H7 (cell line): ENCODE results near the gene DCLRE1B. TPM values are rescaled to one million over a fixed set of nuclear protein-coding genes. Genes with fewer than 3 reads are reported as not detected.
"Not testable (repeated sequence)": the region's sequence is repeated elsewhere in the genome, so short reads cannot be mapped to it uniquely, and the experiment has no call there.

Experiments
- DNase-seq: peaks from one replicate; pipeline ENCODE4 v3.0.0; 2012
- H3K27me3 ChIP-seq: 2 replicates; pipeline ENCODE4 v1.6.0; 2011; ENCODE audit warnings: mild to moderate bottlenecking, low read length; ENCODE audit not compliant: control insufficient read depth, insufficient read depth
- H3K36me3 ChIP-seq: replicated peaks from 2 replicates; pipeline ENCODE4 v1.5.1; 2011; ENCODE audit warnings: low read length; ENCODE audit not compliant: control insufficient read depth, insufficient read depth
- H3K4me3 ChIP-seq: 2 replicates; pipeline ENCODE4 v1.5.1; 2011; ENCODE audit warnings: low read depth, mild to moderate bottlenecking, control low read depth, low read length, moderate library complexity; ENCODE audit not compliant: insufficient read depth
- total RNA-seq: library from RNA; depleted of rRNA; stranded (reverse); fragments of >200 nt; shearing (Covaris generic); gene quantifications from 2 replicates; pipeline ENCODE4 v1.2.3, GENCODE V29; 2014

The DCLRE1B gene
- total RNA-seq, 1 experiment from 2014 or later = 16.6 TPM

- Histone ChIP-seq H3K36me3 (peaks cover 10% of the 10 kb centered on the region), H3K27me3 (no peaks in the 10 kb centered on the region), H3K4me3 (no peak overlapping the region)
- no peak for DNase-seq
Observed at GRCh38 chr1:113942527-113942926, 37.4 kb downstream of the DCLRE1B start.

DNA sequence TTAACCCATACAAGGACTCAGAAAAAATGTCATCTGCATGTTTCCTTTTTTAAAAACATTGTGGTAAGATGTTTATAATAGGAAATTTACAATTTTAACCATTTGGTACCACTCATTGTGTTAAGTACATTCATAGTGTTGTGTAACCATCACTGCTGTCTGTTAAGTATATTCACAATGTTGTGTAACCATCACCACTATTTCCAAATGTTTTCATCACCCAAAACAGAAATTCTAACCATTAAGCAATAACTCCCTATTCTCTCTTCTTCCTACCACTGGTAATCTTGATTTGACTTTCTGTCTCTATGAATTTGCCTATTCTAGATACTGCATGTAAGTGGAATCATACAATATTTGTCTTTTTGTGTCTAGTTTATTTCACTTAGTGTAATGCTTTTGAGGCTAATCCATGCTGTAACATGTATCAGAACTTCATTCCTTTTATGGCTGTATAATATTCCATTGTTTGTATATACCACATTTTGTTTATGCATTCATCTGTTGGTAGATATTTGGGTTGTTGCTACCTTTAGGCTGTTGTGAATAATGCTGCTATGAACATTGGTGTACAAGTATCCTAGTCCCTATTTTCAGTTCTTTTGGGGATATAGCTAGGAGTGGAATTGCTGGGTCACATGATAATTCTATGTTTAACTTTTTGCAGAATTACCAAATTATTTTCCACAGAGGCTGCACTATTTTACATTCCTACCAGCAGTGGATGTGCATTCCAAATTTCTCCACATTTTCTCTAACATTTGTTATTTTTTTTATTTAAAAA is 38.1 kb downstream of the DCLRE1B start:
- Histone ChIP-seq H3K36me3 (peaks cover 10% of the 10 kb centered on the region), H3K27me3 (no peaks in the 10 kb centered on the region), H3K4me3 (no peak overlapping the region)
- DNase-seq = no peak

- Histone ChIP-seq H3K36me3 (peaks cover 9% of the 10 kb centered on the region), H3K4me3 (no peak overlapping the region), H3K27me3 (no peaks in the 10 kb centered on the region)
- no peak for DNase-seq
Observed at GRCh38 chr1:113945329-113945728, 40.2 kb downstream of the DCLRE1B start.

DNA sequence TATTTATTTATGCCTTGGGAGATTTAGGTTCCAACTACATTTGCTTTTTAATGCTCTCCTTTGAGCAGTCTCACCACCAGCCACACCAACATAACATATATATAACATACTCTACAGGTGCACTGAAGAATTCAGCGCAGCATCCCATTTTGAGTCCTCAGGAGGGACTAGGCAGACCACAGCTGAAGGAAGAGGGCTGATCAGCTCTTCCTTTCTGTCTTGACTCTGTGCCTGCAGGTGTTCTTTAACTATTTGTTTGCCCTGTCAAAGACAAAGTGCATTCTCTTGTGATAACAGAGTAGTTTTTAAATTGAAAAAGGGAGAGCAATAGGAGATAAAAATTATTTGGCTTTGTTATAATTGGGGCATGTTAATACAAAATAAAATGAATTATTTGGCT is 41.0 kb downstream of the DCLRE1B start:
- DNase-seq = no peak
- H3K27me3 ChIP-seq = no peaks in the 10 kb centered on the region
- H3K36me3 ChIP-seq = peaks cover under 1% of the 10 kb centered on the region
- H3K4me3 ChIP-seq = no peak overlapping the region

DNA sequence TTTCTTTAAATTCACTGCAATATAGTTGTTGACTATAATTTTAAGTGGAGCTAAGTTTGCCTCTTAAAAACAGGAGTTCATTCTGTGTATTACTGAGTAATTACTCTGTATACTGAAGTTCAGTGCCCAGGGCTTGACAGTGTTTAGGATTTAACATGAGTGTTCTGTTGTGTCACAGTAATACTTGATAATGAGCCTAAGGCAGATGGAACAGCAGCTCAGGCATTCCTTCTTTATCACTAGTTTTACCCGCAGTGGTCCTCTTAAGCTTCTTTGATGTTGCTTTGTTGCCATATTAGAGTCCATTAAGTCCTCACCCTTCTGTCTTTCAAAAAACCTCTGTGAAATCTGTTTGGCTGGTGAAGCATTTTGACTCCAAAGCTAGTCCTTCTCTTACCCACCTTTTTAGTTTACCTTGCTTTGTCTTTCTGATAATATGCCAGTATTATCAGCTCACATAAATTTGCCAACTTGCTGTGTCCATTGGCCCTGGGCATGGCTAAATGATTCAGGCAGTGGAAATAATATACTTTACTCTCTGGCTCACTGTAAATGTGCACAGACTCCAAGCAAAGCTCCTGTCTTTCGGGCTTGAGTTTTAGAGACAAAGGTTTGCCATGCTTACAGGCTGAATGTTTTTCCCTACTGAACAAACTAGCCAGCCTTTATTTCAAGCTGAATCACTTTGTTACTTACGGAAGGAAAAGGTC is 41.7 kb downstream of the DCLRE1B start:
- no peak overlapping the region for H3K4me3 ChIP-seq
- H3K36me3 ChIP-seq = no peaks in the 10 kb centered on the region
- no peak for DNase-seq
- H3K27me3 ChIP-seq = no peaks in the 10 kb centered on the region

DNA sequence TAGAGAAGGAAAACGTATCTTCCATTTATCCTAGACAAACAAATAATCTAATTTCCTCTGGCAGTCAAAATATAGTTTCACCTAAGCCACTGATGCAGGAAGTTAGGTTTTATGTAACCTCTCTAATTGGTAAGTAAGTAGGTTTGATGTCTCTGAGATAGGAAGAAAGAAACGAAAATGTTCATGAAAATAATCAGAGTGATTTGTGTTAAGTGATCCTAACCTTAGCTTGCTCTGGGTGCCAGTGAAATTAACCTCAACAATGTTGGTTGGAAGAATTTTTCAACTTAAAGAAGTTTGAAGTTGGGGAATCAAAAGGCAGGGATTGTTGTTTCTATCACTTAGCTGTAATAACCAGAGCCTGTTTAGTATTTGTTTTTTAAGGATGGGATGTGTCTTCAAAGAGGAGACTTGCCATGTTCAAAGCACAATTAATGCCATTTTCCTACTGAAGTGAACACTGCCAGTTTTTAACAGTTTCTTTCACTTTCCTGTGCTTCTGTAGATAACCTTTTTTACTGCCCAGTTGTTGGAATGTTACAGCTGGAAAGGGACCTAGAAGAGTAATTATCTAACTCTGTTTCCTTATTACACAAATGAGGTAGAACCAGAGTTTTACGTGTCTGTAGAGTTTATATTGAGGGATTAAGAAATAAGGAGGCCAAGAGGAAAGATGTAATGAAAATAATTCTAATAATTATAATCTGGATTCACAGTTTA is 42.4 kb downstream of the DCLRE1B start:
- DNase-seq = no peak
- Histone ChIP-seq H3K36me3 (no peaks in the 10 kb centered on the region), H3K27me3 (no peaks in the 10 kb centered on the region), H3K4me3 (no peak overlapping the region)

- H3K27me3 ChIP-seq, DNase-seq, H3K4me3 ChIP-seq, H3K36me3 ChIP-seq: not testable (repeated sequence)
Observed at GRCh38 chr1:113948151-113948550, 43.0 kb downstream of the DCLRE1B start.

DNA sequence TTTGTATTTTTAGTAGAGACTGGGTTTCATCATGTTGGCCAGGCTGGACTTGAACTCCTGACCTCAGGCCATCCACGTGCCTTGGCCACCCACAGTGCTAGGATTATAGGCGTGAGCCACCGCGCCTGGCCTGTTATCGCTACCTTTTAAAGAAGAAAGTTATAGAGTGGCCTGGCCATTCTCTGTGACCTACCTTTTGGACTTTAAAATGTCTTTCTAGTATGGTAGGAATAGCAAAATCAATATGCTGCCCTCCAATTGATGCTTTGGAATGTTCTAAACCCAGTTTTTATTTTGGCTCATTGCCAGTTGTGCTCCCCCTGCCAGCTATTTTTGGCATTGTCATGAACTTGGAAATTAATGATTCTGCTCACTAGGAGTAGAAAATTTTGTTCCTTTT is 43.9 kb downstream of the DCLRE1B start:
- no peak for DNase-seq
- Histone ChIP-seq H3K27me3 (no peaks in the 10 kb centered on the region), H3K4me3 (no peak overlapping the region)

DNA sequence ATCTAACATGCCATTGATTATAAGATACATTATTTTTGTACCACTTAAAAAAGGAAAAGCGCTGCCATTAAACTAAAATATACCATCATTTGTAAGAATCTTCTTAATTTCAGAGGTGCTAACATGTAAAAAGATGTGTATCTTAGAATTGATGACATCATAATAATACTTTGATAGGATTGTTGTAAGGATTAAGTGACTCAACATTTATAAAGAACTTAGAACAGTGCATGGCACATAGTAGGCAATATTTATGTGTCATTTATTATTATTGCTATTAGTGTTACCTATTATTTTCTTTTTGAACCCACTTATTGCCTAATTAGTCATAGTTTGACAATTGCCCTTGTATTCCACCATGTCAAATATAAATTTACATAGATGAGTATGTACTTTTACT is 45.8 kb downstream of the DCLRE1B start:
- H3K36me3 ChIP-seq = no peaks in the 10 kb centered on the region; the same call in none of the 2 replicates
- DNase-seq = no peak
- no peak overlapping the region for H3K4me3 ChIP-seq
- H3K27me3 ChIP-seq = no peaks in the 10 kb centered on the region

More for the DNA sequence above, 43.9 kb downstream of the DCLRE1B start:
- H3K36me3 ChIP-seq = no peaks in the 10 kb centered on the region

GRCh38 chr1:113951719-113952118 is 46.6 kb downstream of the DCLRE1B start:
- H3K27me3 ChIP-seq = no peaks in the 10 kb centered on the region
- H3K4me3 ChIP-seq = no peak overlapping the region
- DNase-seq = no peak
- H3K36me3 ChIP-seq = no peaks in the 10 kb centered on the region; the same call in none of the 2 replicates

DNA sequence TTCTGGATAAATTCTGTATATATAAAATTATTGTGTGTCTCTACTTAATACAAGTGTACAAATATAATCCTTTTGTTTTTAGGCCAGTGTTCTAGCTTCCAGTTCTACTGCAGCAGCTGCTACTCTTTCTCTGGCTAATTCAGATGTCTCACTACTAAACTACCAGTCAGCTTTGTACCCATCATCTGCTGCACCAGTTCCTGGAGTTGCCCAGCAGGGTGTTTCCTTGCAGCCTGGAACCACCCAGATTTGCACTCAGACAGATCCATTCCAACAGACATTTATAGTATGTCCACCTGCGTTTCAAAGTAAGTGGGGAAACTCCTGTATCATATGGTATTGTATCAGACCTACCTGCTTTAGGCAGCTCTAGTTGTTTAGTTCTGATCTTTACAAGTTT is 52.9 kb downstream of the DCLRE1B start:
- DNase-seq = no peak

GRCh38 chr1:113958691-113959090 is 53.6 kb downstream of the DCLRE1B start:
- no peak for DNase-seq
- Histone ChIP-seq H3K27me3 (no peaks in the 10 kb centered on the region), H3K4me3 (no peak overlapping the region), H3K36me3 (peaks cover 4% of the 10 kb centered on the region)

More for the DNA sequence above, 52.9 kb downstream of the DCLRE1B start:
- no peaks in the 10 kb centered on the region for H3K27me3 ChIP-seq
- H3K36me3 ChIP-seq = peaks cover 4% of the 10 kb centered on the region
- H3K4me3 ChIP-seq = no peak overlapping the region

- H3K36me3 ChIP-seq = peaks cover 9% of the 10 kb centered on the region
- H3K27me3 ChIP-seq = no peaks in the 10 kb centered on the region
- no peak for DNase-seq
- no peak overlapping the region for H3K4me3 ChIP-seq
Observed at GRCh38 chr1:113963281-113963906, 58.3 kb downstream of the DCLRE1B start.
